Measurements from ENCODE around the gene SERGEF.

GRCh38 chr11:17745023-17745772, 267.6 kb downstream of the SERGEF start:
- TF ChIP-seq, protein P1, sequence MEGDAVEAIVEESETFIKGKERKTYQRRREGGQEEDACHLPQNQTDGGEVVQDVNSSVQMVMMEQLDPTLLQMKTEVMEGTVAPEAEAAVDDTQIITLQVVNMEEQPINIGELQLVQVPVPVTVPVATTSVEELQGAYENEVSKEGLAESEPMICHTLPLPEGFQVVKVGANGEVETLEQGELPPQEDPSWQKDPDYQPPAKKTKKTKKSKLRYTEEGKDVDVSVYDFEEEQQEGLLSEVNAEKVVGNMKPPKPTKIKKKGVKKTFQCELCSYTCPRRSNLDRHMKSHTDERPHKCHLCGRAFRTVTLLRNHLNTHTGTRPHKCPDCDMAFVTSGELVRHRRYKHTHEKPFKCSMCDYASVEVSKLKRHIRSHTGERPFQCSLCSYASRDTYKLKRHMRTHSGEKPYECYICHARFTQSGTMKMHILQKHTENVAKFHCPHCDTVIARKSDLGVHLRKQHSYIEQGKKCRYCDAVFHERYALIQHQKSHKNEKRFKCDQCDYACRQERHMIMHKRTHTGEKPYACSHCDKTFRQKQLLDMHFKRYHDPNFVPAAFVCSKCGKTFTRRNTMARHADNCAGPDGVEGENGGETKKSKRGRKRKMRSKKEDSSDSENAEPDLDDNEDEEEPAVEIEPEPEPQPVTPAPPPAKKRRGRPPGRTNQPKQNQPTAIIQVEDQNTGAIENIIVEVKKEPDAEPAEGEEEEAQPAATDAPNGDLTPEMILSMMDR (IDR thresholded peaks at IDR 0.05; ENCODE audit: insufficient read depth, low read length) = no peak
- no peak for TF ChIP-seq REST (IDR thresholded peaks at IDR 0.05; ENCODE audit: insufficient replicate concordance, low read depth)
- TF ChIP-seq POLR2AphosphoS5 (IDR thresholded peaks at IDR 0.05; ENCODE audit: low read depth) = no peak

Measured in HL-60 (cell line).